ENCODE measurements around the gene PCDHGA4.
A peak's percentile ranks its signal among the peaks of the same experiment; 100 is the strongest.
"Not testable (repeated sequence)": the region's sequence is repeated elsewhere in the genome, so short reads cannot be mapped to it uniquely, and the experiment has no call there.

The PCDHGA4 gene

DNA sequence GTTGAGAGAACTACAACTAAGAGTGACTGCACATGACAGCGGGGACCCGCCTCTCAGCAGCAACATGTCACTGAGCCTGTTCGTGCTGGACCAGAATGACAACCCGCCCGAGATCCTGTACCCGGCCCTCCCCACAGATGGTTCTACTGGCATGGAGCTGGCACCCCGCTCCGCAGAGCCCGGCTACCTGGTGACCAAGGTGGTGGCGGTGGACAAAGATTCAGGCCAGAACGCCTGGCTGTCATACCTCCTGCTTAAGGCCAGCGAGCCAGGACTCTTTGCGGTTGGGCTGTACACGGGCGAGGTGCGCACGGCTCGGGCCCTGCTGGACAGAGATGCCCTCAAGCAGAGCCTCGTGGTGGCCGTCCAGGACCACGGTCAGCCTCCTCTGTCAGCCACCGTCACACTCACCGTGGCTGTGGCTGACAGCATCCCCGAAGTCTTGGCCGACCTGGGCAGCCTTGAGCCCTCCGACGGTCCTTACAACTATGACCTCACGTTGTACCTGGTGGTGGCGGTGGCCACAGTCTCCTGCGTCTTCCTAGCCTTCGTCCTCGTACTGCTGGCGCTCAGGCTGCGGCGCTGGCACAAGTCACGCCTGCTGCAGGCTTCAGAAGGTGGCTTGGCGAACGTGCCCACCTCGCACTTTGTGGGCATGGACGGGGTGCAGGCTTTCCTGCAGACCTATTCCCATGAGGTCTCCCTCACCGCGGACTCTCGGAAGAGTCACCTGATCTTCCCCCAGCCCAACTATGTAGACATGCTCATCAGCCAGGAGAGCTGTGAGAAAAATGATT, 29.8 kb downstream of the PCDHGA4 start:
- no peak for DNase-seq

DNA sequence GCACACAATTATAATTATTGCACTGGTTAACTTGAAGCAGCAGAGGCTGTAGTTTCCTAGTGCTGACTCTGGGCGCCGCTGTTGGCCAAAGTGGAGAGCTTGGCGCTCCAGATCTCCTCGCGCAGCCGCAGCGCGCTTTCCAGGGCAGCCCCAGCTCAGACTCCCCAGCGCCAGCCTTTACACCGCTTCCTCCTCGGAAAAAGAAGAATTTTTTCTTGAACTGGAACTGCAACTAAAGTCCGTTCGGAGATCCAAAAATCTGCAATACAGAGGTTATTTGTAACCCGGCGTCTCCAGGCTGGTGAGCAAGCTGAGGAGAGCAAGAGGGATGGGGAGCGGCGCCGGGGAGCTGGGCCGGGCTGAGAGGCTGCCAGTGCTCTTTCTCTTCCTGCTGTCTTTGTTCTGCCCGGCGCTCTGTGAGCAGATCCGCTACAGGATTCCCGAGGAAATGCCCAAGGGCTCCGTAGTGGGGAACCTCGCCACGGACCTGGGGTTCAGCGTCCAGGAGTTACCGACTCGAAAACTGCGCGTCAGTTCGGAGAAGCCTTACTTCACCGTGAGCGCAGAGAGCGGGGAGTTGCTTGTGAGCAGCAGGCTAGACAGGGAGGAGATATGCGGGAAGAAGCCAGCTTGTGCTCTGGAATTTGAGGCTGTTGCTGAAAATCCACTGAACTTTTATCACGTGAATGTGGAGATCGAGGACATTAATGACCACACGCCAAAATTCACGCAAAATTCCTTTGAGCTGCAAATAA, 32.9 kb downstream of the PCDHGA4 start, which contains the start of gene PCDHGB4:
TSS of gene PCDHGB4 (plus strand) at position 142 of the 755 bp plus-strand sequence. CDS start at position 329, 187 bp downstream.
- peak in 1 of 2 donors; percentile 28 for DNase-seq

DNA sequence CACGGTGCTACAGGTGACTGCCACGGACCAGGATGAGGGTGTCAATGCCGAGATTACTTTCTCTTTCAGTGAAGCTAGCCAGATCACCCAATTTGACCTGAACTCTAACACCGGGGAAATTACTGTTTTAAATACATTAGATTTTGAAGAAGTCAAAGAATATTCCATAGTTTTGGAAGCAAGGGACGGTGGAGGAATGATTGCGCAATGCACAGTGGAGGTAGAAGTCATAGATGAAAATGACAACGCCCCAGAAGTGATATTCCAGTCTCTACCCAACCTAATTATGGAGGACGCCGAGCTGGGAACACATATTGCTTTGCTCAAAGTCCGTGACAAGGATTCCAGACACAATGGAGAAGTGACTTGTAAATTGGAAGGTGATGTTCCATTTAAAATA, 33.8 kb downstream of the PCDHGA4 start:
- DNase-seq: no peak

- DNase-seq: no peak
These were observed 34.6 kb downstream of the PCDHGA4 start for GRCh38 chr5:141389153-141390042.

DNA sequence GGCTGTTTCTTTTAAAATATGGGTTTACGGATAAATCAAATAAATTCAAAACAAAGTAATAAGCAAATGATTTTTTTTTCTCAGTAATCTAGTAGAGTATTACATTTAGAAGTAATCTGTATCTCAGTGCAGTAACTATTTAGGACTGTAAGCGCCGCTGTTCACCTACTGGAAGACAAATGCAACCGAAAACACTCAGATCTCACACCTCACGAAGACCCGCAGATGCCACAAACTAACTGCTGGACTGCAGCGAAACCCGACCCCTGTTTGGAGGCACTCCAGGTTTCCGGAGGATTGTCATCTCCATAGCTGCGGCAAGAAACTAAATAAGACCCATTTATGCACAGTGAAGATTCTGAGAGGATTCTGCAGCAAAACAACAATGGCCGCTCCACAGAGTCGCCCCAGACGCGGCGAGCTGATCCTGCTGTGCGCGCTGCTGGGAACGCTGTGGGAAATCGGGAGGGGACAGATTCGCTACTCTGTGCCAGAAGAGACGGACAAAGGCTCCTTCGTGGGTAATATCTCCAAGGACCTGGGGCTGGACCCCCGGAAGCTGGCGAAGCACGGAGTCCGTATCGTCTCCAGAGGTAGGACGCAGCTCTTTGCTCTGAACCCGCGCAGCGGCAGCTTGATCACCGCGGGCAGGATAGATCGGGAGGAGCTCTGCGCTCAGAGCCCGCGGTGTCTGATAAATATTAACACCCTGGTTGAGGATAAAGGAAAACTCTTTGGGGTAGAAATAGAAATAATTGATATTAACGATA, 37.8 kb downstream of the PCDHGA4 start, which contains the start of gene PCDHGA8:
TSS of gene PCDHGA8 (plus strand) at position 205 of the 770 bp plus-strand sequence. CDS start at position 386, 181 bp downstream.
- DNase-seq: no peak

DNA sequence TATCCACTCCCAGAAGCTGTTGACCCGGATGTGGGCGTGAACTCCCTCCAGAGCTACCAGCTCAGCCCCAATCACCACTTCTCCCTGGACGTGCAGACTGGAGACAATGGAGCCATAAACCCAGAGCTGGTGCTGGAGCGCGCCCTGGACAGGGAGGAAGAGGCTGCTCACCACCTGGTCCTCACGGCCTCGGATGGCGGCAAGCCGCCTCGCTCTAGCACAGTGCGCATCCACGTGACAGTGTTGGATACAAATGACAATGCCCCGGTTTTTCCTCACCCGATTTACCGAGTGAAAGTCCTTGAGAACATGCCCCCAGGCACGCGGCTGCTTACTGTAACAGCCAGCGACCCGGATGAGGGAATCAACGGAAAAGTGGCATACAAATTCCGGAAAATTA, 38.4 kb downstream of the PCDHGA4 start:
- no peak for DNase-seq

GRCh38 chr5:141394401-141395187, 39.8 kb downstream of the PCDHGA4 start:
- DNase-seq: not testable (repeated sequence)

- DNase-seq: peak; percentile 39 to 41
These were observed 43.1 kb downstream of the PCDHGA4 start, which contains the start of gene PCDHGB5 for GRCh38 chr5:141397756-141398551. TSS of gene PCDHGB5 (plus strand) at chr5:141397947. CDS start at chr5:141398128, 181 bp downstream.

- no peak for DNase-seq
These were observed 43.8 kb downstream of the PCDHGA4 start for GRCh38 chr5:141398608-141399007.

DNA sequence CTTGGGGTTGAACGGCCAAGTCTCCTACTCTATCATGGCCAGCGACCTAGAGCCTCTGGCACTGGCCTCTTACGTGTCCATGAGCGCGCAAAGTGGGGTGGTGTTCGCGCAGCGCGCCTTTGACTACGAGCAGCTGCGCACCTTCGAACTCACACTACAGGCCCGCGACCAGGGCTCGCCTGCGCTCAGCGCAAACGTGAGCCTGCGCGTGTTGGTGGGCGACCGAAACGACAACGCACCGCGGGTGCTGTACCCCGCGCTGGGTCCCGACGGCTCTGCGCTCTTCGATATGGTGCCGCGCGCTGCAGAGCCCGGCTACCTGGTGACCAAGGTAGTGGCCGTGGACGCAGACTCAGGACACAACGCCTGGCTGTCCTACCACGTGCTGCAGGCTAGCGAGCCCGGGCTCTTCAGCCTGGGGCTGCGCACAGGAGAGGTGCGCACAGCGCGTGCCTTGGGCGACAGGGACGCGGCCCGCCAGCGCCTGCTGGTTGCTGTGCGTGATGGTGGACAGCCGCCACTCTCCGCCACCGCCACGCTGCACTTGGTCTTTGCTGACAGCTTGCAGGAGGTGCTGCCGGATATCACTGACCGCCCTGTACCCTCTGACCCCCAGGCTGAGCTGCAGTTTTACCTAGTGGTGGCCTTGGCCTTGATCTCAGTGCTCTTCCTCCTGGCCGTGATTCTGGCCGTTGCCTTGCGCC, 44.9 kb downstream of the PCDHGA4 start:
- no peak for DNase-seq

DNA sequence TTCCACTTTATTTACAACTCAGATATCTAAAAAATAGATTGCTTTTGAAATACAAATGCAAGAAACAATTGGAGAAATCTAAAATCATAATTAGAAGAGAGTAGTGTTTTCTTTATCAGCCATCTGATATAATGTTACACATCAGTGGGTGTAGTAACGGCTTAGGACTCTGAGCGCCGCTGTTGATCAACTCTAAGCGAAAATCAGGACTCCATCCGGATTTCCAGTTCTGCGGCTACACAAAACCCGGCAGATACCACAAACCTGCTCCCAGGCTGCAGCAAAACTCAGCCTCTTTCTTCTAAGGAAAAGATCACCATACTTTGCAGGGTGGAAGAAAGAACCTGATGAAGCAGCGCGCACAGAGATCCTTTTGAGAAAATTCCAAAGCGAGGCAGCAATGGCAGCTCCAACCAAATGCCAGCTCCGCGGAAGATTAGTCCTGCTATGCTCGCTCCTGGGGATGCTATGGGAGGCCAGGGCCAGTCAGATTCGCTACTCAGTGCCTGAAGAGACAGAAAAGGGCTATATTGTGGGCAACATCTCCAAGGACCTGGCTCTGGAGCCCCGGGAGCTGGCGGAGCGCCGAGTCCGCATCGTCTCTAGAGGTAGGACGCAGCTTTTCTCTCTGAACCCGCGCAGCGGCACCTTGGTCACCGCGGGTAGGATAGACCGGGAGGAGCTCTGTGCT, 47.9 kb downstream of the PCDHGA4 start, which contains the start of gene PCDHGA9:
TSS of gene PCDHGA9 (plus strand) at position 226 of the 691 bp plus-strand sequence. CDS start at position 401, 175 bp downstream.
- DNase-seq: peak in 1 of 2 donors; percentile 19

- DNase-seq: no peak
These were observed 48.6 kb downstream of the PCDHGA4 start for GRCh38 chr5:141403387-141403786.
